Testis (tissue), 3 donors: ENCODE measurements around the gene SLC25A39. TPM values are rescaled to one million over a fixed set of nuclear protein-coding genes. Genes with fewer than 3 reads are reported as not detected.

Experiments used
- DNase-seq: peaks from one replicate; pipeline ENCODE4 v3.0.0-alpha.2; 2019
- H3K27ac ChIP-seq, 2 donors: fragments of 200-600 bp; sonication (generic); one replicate each; pipeline ENCODE4 v1.5.1; 2019
- H3K27me3 ChIP-seq: fragments of 200-600 bp; sonication (generic); one replicate; pipeline ENCODE4 v1.5.1; 2019
- H3K36me3 ChIP-seq: fragments of 200-600 bp; sonication (generic); one replicate; pipeline ENCODE4 v1.5.1; 2017; ENCODE audit warnings: low read depth; ENCODE audit errors: missing control alignments
- H3K4me1 ChIP-seq: fragments of 200-600 bp; sonication (generic); one replicate; pipeline ENCODE4 v1.5.1; 2019
- H3K4me3 ChIP-seq, 2 donors: fragments of 200-600 bp; sonication (generic); one replicate each; pipeline ENCODE4 v1.5.1; 2017 to 2019
- H3K9me3 ChIP-seq: fragments of 200-600 bp; sonication (generic); one replicate; pipeline ENCODE4 v1.5.1; 2017
- CTCF ChIP-seq, 3 experiments: fragments of 450-650 bp in 2 of 3; fragments of 200-600 bp in 1 of 3; sonication (generic) in 1 of 3; IDR thresholded peaks; one replicate each; pipeline ENCODE4 v1.5.1; 2016 to 2019; ENCODE audit warnings: antibody characterized with exemption in 3 of 3, mild to moderate bottlenecking in 2 of 3, moderate library complexity in 1 of 3
- POLR2A ChIP-seq: fragments of 450-650 bp; IDR thresholded peaks from one replicate; pipeline ENCODE4 v1.6.1; 2017; ENCODE audit warnings: antibody characterized with exemption, mild to moderate bottlenecking, moderate library complexity
- WGBS, 2 donors: methylation state at CpG; one replicate each; pipeline ENCODE4 v1.1.5; 2018; 5-methylcytosine and 5-hydroxymethylcytosine counted together
- intact Hi-C: fragments of 100-400 bp; cut with DNase I; formaldehyde crosslinking; loops from one replicate; pipeline ENCODE4 v1.15.1; 2023; ENCODE audit warnings: low total_unique reads
- polyA plus RNA-seq: library from polyadenylated mRNA; stranded (reverse); fragments of 350-450 nt; fragmentation: Illumina TruSeq; extraction: RNeasy Lipid Tissue Mini Kit (QIAGEN cat#74804); gene quantifications from one replicate; pipeline ENCODE4 v1.2.3, GENCODE V29; 2014; ENCODE audit warnings: low read depth, low replicate concordance; ENCODE audit not compliant: insufficient read depth
- total RNA-seq, 2 donors: library from RNA; depleted of rRNA; stranded (reverse); fragments of >200 nt; gene quantifications; one replicate each; pipeline ENCODE4 v1.2.3, GENCODE V29; 2016

Gene SLC25A39
- total and polyA plus RNA-seq, 3 donors from 2014 or later: 131 to 176 (median 141) TPM

- intact Hi-C loops: no loop called here
- H3K36me3 ChIP-seq: no peaks in the 10 kb centered on the region
- no peak overlapping the region for H3K4me3 ChIP-seq
- peaks cover 6% of the 10 kb centered on the region for H3K4me1 ChIP-seq
- WGBS, 2 donors: 94 to 100% methylated on average over 1 to 2 of the region's 5 CpGs
- H3K27ac ChIP-seq: no peak overlapping the region
- DNase-seq: no peak
- no peaks in the 10 kb centered on the region for H3K27me3 ChIP-seq
- no peaks in the 10 kb centered on the region for H3K9me3 ChIP-seq
- no peak for TF ChIP-seq POLR2A
- no peak for TF ChIP-seq CTCF (IDR thresholded peaks at IDR 0.05)
Observed at GRCh38 chr17:44311562-44312181, 13.0 kb downstream of the SLC25A39 start.

GRCh38 chr17:44310609-44311376, 13.8 kb downstream of the SLC25A39 start:
- intact Hi-C loops: no loop called here
- Histone ChIP-seq H3K27ac (no peak overlapping the region), H3K4me1 (peaks cover 6% of the 10 kb centered on the region), H3K9me3 (no peaks in the 10 kb centered on the region), H3K4me3 (no peak overlapping the region), H3K27me3 (no peaks in the 10 kb centered on the region), H3K36me3 (no peaks in the 10 kb centered on the region)
- TF ChIP-seq POLR2A (no peak), CTCF (IDR thresholded peaks at IDR 0.05) (no peak)
- DNase-seq: no peak
- WGBS, 2 donors: 85 to 88% methylated on average over 9 to 10 of the region's 10 CpGs

- no peaks in the 10 kb centered on the region for H3K9me3 ChIP-seq
- WGBS, 2 donors: 92 to 94% methylated on average over 2 of the region's 2 CpGs
Observed at GRCh38 chr17:44310188-44310587, 14.4 kb downstream of the SLC25A39 start.

GRCh38 chr17:44309472-44309871, 15.2 kb downstream of the SLC25A39 start:
- no peak for DNase-seq
- WGBS, 2 donors: 80 to 86% methylated on average over 5 of the region's 5 CpGs

More at GRCh38 chr17:44310188-44310587, 14.4 kb downstream of the SLC25A39 start:
- Histone ChIP-seq H3K27ac (no peak overlapping the region), H3K4me3 (no peak overlapping the region), H3K4me1 (peaks cover 6% of the 10 kb centered on the region), H3K27me3 (no peaks in the 10 kb centered on the region), H3K36me3 (no peaks in the 10 kb centered on the region)
- intact Hi-C loops: no loop called here
- DNase-seq: no peak
- no peak for TF ChIP-seq CTCF (IDR thresholded peaks at IDR 0.05)
- TF ChIP-seq POLR2A: no peak

More at GRCh38 chr17:44309472-44309871, 15.2 kb downstream of the SLC25A39 start:
- intact Hi-C loops: no loop called here
- Histone ChIP-seq H3K9me3 (no peaks in the 10 kb centered on the region), H3K36me3 (no peaks in the 10 kb centered on the region), H3K4me3 (no peak overlapping the region), H3K27me3 (no peaks in the 10 kb centered on the region), H3K27ac (no peak overlapping the region), H3K4me1 (peaks cover 6% of the 10 kb centered on the region)
- TF ChIP-seq POLR2A (no peak), CTCF (IDR thresholded peaks at IDR 0.05) (no peak)
